ENCODE results near the gene ZSCAN21.
A peak's percentile ranks its signal among the peaks of the same experiment; 100 is the strongest.

ZSCAN21 gene

GRCh38 chr7:100101016-100101862, 51.7 kb downstream of the ZSCAN21 start, which contains the start of the genes AP4M1 and MCM7:
Gene AP4M1, plus strand, starts transcription at chr7:100101643. Its CDS starts 72 bp downstream, at chr7:100101715.
Gene MCM7, minus strand, starts transcription at chr7:100101397. Its CDS starts 103 bp downstream, at chr7:100101294.
- DNase-seq, result peak; percentile 100

GRCh38 chr7:100102950-100103840, 53.6 kb downstream of the ZSCAN21 start:
- DNase-seq, result peak; percentile 56

- no peak for DNase-seq
These were observed 56.0 kb downstream of the ZSCAN21 start for GRCh38 chr7:100105534-100105933.

- no peak for DNase-seq
These were observed 57.1 kb downstream of the ZSCAN21 start for GRCh38 chr7:100106633-100107032.

- DNase-seq, result no peak
These were observed 57.7 kb downstream of the ZSCAN21 start for GRCh38 chr7:100107125-100107737.

- DNase-seq, result no peak
These were observed 58.3 kb downstream of the ZSCAN21 start for GRCh38 chr7:100107890-100108289.

- DNase-seq, result no peak
These were observed 60.1 kb downstream of the ZSCAN21 start for GRCh38 chr7:100109521-100110163.

GRCh38 chr7:100111156-100111555, 61.6 kb downstream of the ZSCAN21 start:
- DNase-seq, result no peak

- no peak for DNase-seq
These were observed 62.3 kb downstream of the ZSCAN21 start for GRCh38 chr7:100111914-100112313.
